Retinal pigment epithelial cell (primary cell): Measurements from ENCODE around the gene IL4R.

Source experiments
- DNase-seq: peaks from one replicate; pipeline ENCODE4 v3.0.0-alpha.2; 2010; ENCODE audit warnings: low read depth
- H3K4me3 ChIP-seq: 2 replicates; pipeline ENCODE4 v1.5.1; 2011; ENCODE audit warnings: mild to moderate bottlenecking, low read length, control low read depth, moderate library complexity
- CTCF ChIP-seq: conservative IDR thresholded peaks from 2 replicates; pipeline ENCODE4 v1.5.1; 2011; ENCODE audit warnings: low read depth, low read length, control low read depth, inconsistent platforms

Gene IL4R

GRCh38 chr16:27381236-27381635, 67.5 kb downstream of the IL4R start:
- no peak for TF ChIP-seq CTCF
- no peak overlapping the region for H3K4me3 ChIP-seq
- no peak for DNase-seq

GRCh38 chr16:27381974-27382855, 68.4 kb downstream of the IL4R start:
- TF ChIP-seq CTCF, result no peak
- no peak for DNase-seq
- H3K4me3 ChIP-seq, result no peak overlapping the region

- H3K4me3 ChIP-seq, result no peak overlapping the region
- DNase-seq, result no peak
- no peak for TF ChIP-seq CTCF
Observed at GRCh38 chr16:27383556-27384243, 69.9 kb downstream of the IL4R start.

- no peak for DNase-seq
- TF ChIP-seq CTCF, result no peak
- no peak overlapping the region for H3K4me3 ChIP-seq
Observed at GRCh38 chr16:27384425-27384824, 70.7 kb downstream of the IL4R start.

GRCh38 chr16:27385398-27385797, 71.6 kb downstream of the IL4R start:
- no peak overlapping the region for H3K4me3 ChIP-seq
- no peak for DNase-seq
- TF ChIP-seq CTCF, result no peak

GRCh38 chr16:27386674-27387073, 72.9 kb downstream of the IL4R start:
- DNase-seq, result no peak
- no peak overlapping the region for H3K4me3 ChIP-seq
- TF ChIP-seq CTCF, result no peak

- DNase-seq, result no peak
- TF ChIP-seq CTCF, result no peak
- H3K4me3 ChIP-seq, result no peak overlapping the region
Observed at GRCh38 chr16:27387724-27388123, 74.0 kb downstream of the IL4R start.
